ENCODE data around the gene HS3ST4. TPM values are rescaled to one million over a fixed set of nuclear protein-coding genes. Genes with fewer than 3 reads are reported as not detected.
A peak's percentile ranks its signal among the peaks of the same experiment; 100 is the strongest.

HS3ST4 gene
- total and polyA plus RNA-seq, 8 donors: 0.58 to 1.7 (median 0.81) TPM; not detected in 3

DNA sequence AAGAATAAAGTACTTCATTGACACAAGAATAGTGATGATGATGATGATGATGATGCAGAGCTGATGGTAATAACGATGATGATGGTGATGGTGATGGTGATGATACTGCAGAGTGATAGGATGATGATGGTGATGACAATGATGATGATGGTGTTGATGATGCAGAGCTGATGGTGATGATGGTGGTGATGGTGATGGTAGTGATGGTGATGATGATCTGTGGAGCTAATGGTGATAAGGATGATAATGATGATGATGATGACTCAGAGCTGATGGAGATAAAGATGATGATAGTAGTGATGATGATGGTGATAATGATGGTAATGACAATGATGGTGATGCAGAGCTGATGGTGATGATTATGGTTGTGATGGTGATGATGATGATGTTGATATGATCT lies 448.1 kb downstream of the HS3ST4 start:
- TF ChIP-seq POLR2AphosphoS5 (IDR thresholded peaks at IDR 0.05) (no peak), EP300 (IDR thresholded peaks at IDR 0.05) (no peak), POLR2A (IDR thresholded peaks at IDR 0.05) (no peak)
- TF ChIP-seq, protein P1, sequence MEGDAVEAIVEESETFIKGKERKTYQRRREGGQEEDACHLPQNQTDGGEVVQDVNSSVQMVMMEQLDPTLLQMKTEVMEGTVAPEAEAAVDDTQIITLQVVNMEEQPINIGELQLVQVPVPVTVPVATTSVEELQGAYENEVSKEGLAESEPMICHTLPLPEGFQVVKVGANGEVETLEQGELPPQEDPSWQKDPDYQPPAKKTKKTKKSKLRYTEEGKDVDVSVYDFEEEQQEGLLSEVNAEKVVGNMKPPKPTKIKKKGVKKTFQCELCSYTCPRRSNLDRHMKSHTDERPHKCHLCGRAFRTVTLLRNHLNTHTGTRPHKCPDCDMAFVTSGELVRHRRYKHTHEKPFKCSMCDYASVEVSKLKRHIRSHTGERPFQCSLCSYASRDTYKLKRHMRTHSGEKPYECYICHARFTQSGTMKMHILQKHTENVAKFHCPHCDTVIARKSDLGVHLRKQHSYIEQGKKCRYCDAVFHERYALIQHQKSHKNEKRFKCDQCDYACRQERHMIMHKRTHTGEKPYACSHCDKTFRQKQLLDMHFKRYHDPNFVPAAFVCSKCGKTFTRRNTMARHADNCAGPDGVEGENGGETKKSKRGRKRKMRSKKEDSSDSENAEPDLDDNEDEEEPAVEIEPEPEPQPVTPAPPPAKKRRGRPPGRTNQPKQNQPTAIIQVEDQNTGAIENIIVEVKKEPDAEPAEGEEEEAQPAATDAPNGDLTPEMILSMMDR (IDR thresholded peaks at IDR 0.05): no peak
- H3K4me3 ChIP-seq: no peak overlapping the region
- H3K36me3 ChIP-seq: no peaks in the 10 kb centered on the region
- H3K9me3 ChIP-seq: no peaks in the 10 kb centered on the region
- 52 to 88% (median 75%) methylated on average over 1 of the region's 1 CpG for WGBS, 5 donors
- no peaks in the 10 kb centered on the region for H3K27me3 ChIP-seq
- intact Hi-C loops (cut with DNase I; ENCODE audit: low total_unique reads): loop anchor here (5.0 kb wide), 1 partner anchor 62 kb away; no protein-coding TSS in a partner anchor
- DNase-seq: no peak
- no peaks in the 10 kb centered on the region for H3K4me1 ChIP-seq
- no peak overlapping the region for H3K27ac ChIP-seq

DNA sequence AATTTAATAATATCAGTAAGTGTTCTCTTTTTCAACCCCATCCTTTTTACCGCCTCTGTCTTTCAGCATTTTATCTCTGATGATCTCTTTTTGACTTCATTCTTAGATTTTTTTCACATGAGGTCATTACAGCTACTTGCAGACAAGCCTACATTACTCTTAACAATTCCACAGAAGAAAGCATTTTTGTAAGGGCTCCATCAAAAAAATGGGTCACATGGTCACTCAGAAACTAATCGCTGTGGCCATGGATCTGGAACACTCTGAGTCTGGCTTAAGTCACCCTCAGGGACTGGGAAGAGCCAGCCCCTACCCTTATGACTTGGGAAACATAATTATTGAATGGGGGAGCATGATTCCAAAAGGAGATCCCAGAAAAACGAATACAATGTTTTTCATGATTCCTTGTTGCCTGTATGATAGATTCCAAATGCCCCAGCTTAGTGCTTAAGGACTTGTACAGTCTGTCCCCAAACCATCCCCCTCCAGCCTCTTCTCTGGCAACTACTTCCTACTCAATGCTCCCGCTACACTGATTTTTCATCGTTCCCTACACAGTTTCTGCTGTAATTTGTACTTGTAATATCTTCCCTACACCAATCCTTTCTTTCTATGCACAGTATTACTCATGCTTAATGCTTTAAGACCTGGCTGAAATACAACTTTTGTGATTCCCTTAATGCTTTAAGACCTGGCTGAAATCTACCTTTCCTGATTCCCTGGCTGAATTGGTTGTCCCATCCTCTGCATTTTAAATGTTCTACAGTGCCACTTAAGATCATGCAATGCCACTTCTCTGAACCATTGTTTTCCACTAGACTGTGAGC lies 457.8 kb downstream of the HS3ST4 start:
- Histone ChIP-seq H3K9me3 (no peaks in the 10 kb centered on the region), H3K27me3 (no peaks in the 10 kb centered on the region), H3K27ac (no peak overlapping the region), H3K4me1 (no peaks in the 10 kb centered on the region), H3K36me3 (no peaks in the 10 kb centered on the region), H3K4me3 (no peak overlapping the region)
- peak in 1 of 2 donors; percentile 3 for DNase-seq
- TF ChIP-seq POLR2AphosphoS5 (IDR thresholded peaks at IDR 0.05): no peak
- TF ChIP-seq EP300 (IDR thresholded peaks at IDR 0.05): no peak
- no peak for TF ChIP-seq POLR2A (IDR thresholded peaks at IDR 0.05)
- TF ChIP-seq, protein P1 (IDR thresholded peaks at IDR 0.05): no peak
- intact Hi-C loops (cut with DNase I; ENCODE audit: low total_unique reads): no loop called here
- 68 to 80% (median 76%) methylated on average over 5 of the region's 5 CpGs for WGBS, 5 donors

DNA sequence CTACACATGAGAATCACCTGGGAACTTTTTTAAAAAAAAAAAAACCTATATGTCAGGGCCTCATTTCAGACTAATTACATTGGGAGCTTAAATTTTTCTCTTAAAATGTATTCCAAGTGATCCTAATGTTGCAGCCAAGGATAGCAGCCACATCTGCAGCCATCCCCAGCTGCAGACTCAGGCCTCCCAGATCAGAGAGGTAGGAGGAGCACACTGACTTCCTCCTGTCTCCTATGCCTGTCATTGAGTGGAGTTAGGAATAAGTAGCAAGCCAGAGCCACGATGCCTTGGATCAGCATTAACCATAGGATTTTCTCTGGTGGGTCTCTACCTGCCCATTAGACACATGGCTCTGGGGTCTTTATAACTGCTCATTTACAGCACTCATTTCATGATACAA lies 463.5 kb downstream of the HS3ST4 start:
- Histone ChIP-seq H3K9me3 (no peaks in the 10 kb centered on the region), H3K4me1 (no peaks in the 10 kb centered on the region), H3K27ac (no peak overlapping the region), H3K36me3 (no peaks in the 10 kb centered on the region), H3K27me3 (no peaks in the 10 kb centered on the region), H3K4me3 (no peak overlapping the region)
- no peak for TF ChIP-seq POLR2A (IDR thresholded peaks at IDR 0.05)
- no peak for TF ChIP-seq POLR2AphosphoS5 (IDR thresholded peaks at IDR 0.05)
- TF ChIP-seq, protein P1 (IDR thresholded peaks at IDR 0.05): no peak
- TF ChIP-seq EP300 (IDR thresholded peaks at IDR 0.05): no peak
- no peak for DNase-seq
- WGBS, 5 donors: 10 to 41% (median 33%) methylated on average over 1 of the region's 1 CpG
- intact Hi-C loops (cut with DNase I; ENCODE audit: low total_unique reads): no loop called here

DNA sequence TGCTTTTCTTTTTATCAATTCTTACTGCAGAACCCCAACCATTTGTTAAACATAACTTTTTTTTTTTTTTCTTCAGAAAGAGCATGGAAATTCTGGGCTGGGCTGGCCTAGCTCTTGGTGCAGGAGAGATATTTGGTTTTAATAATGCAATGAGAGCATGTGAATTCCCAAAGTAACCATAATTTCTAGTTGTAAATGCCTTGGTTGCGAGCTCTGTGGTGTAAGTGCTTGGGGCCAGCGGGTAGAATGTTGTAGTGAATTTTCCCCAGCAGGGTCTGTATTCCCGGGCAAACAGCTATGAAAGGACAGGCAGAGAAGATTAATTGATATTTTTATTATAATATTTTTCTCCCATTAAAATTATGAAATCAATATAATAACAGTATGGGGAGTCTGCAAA lies 465.6 kb downstream of the HS3ST4 start:
- H3K27ac ChIP-seq: no peak overlapping the region
- H3K4me1 ChIP-seq: no peaks in the 10 kb centered on the region
- no peak for DNase-seq
- intact Hi-C loops (cut with DNase I; ENCODE audit: low total_unique reads): no loop called here
- H3K4me3 ChIP-seq: no peak overlapping the region
- no peaks in the 10 kb centered on the region for H3K27me3 ChIP-seq
- 80 to 91% (median 85%) methylated on average over 3 of the region's 3 CpGs for WGBS, 5 donors
- TF ChIP-seq POLR2AphosphoS5 (IDR thresholded peaks at IDR 0.05) (no peak), EP300 (IDR thresholded peaks at IDR 0.05) (no peak), POLR2A (IDR thresholded peaks at IDR 0.05) (no peak)
- TF ChIP-seq, protein P1 (IDR thresholded peaks at IDR 0.05): no peak
- no peaks in the 10 kb centered on the region for H3K36me3 ChIP-seq
- H3K9me3 ChIP-seq: no peaks in the 10 kb centered on the region

Data from stomach (tissue), 9 donors.